C4-2B (cell line): ENCODE measurements around the gene SH3BP5.

Source experiments
- ZFX ChIP-seq: fragments of 450-650 bp; IDR thresholded peaks from 2 replicates; pipeline ENCODE4 v1.6.1; 2017
- TF ChIP-seq, protein P1 (sequence below): fragments of 450-650 bp; conservative IDR thresholded peaks from 2 replicates; pipeline ENCODE4 v1.5.1; 2017; ENCODE audit warnings: mild to moderate bottlenecking

DNA sequence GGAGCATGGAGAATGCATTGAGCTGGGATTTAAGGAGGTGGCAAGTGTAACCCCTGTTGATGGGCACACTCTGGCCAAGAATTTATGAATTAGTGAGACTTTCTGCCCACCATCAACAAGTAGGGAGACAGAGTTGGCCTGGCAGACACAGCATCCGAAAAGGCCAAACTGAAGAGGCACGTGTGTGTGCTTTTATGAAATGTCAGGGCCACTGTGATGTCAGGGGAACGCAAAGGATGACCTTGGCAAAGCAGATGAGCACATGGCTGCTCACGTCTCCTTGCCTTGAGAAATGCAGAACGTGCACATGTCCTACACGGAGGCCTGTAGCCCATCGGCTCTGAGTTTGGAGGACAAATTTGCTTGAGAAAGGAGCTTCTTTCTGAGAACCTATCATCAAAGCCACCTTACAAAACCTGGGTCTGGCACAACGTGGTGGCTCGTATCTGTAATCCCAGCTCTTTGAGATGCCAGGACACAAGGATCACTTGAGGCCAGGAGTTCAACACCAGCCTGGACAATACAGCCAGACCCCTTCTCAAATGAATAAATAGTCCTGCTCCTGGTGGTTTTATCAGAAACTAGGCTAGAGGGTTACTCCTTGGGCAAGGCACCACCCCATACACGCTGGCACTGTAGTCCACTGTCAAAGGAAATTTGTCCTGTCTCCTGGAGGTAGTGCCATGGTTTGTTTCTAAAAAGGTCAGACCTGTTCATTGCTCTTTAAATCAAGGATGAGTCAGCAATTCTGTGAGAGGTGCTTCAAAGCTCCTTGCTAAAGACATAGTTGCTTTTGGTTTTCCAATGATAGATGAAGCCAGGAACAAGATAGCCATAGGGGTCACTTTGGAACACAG, 941 bp upstream of the SH3BP5 start:
- TF ChIP-seq ZFX = no peak
- TF ChIP-seq, protein P1, sequence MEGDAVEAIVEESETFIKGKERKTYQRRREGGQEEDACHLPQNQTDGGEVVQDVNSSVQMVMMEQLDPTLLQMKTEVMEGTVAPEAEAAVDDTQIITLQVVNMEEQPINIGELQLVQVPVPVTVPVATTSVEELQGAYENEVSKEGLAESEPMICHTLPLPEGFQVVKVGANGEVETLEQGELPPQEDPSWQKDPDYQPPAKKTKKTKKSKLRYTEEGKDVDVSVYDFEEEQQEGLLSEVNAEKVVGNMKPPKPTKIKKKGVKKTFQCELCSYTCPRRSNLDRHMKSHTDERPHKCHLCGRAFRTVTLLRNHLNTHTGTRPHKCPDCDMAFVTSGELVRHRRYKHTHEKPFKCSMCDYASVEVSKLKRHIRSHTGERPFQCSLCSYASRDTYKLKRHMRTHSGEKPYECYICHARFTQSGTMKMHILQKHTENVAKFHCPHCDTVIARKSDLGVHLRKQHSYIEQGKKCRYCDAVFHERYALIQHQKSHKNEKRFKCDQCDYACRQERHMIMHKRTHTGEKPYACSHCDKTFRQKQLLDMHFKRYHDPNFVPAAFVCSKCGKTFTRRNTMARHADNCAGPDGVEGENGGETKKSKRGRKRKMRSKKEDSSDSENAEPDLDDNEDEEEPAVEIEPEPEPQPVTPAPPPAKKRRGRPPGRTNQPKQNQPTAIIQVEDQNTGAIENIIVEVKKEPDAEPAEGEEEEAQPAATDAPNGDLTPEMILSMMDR = no peak
